A549 (cell line): ENCODE data around the gene RABGAP1.

ENCODE experiments used
- CBX8 ChIP-seq: fragments of 200-600 bp; sonication (generic); IDR thresholded peaks from 2 replicates; pipeline ENCODE4 v1.6.1; 2016
- EP300 ChIP-seq, 2 experiments: fragments of >200 bp; sonication (Bioruptor Twin); formaldehyde crosslinking; IDR thresholded peaks; 2 replicates in 1 of 2; 3 replicates in 1 of 2; pipeline ENCODE4 v1.6.1; 2016 to 2017
- FOSB ChIP-seq: fragments of 250-450 bp; sonication (Bioruptor Pico); IDR thresholded peaks from 2 replicates; pipeline ENCODE4 v1.5.0; 2020; ENCODE audit warnings: mild to moderate bottlenecking, moderate library complexity
- MAFK ChIP-seq: fragments of 450-650 bp; IDR thresholded peaks from 2 replicates; pipeline ENCODE4 v1.6.1; 2014; ENCODE audit not compliant: partially characterized antibody
- POLR2A ChIP-seq: IDR thresholded peaks from 2 replicates; pipeline ENCODE4 v1.6.1; 2012; ENCODE audit warnings: mild to moderate bottlenecking, low read length
- RAD21 ChIP-seq, 2 experiments: fragments of >200 bp in 1 of 2; sonication (Bioruptor Twin) in 1 of 2; formaldehyde crosslinking in 1 of 2; IDR thresholded peaks in 1 of 2; conservative IDR thresholded peaks in 1 of 2; 2 replicates in 1 of 2; 3 replicates in 1 of 2; pipeline ENCODE4 v1.6.1; 2012 to 2018; ENCODE audit warnings: inconsistent platforms in 1 of 2
- RCOR1 ChIP-seq: fragments of 150-350 bp; IDR thresholded peaks from 2 replicates; pipeline ENCODE4 v1.6.1; 2014; ENCODE audit warnings: antibody characterized with exemption, low read length, low read depth
- RFX5 ChIP-seq: fragments of 450-650 bp; IDR thresholded peaks from 2 replicates; pipeline ENCODE4 v1.7.1; 2014; ENCODE audit warnings: antibody characterized with exemption, mild to moderate bottlenecking, moderate library complexity
- SMC3 ChIP-seq: fragments of >200 bp; sonication (Bioruptor Twin); formaldehyde crosslinking; IDR thresholded peaks from 3 replicates; pipeline ENCODE4 v1.6.1; 2018; ENCODE audit warnings: inconsistent platforms
- TP53 ChIP-seq: fragments of 250-450 bp; sonication (Bioruptor Pico); IDR thresholded peaks from 2 replicates; pipeline ENCODE4 v1.5.0; 2021; ENCODE audit warnings: mild to moderate bottlenecking, moderate library complexity
- ZFP36 ChIP-seq: fragments of 450-650 bp; IDR thresholded peaks from 2 replicates; pipeline ENCODE4 v1.6.1; 2014; ENCODE audit warnings: borderline replicate concordance; ENCODE audit not compliant: partially characterized antibody
- TF ChIP-seq, protein P1 (sequence below): fragments of >200 bp; sonication (Bioruptor Twin); formaldehyde crosslinking; IDR thresholded peaks from 3 replicates; pipeline ENCODE4 v1.5.1; 2016
- TF ChIP-seq, protein P2 (sequence below): fragments of 250-450 bp; sonication (Bioruptor Pico); IDR thresholded peaks from 2 replicates; pipeline ENCODE4 v1.5.0; 2020; ENCODE audit warnings: low read depth, mild to moderate bottlenecking, moderate library complexity
- TF ChIP-seq, protein P3 (sequence below): fragments of 250-450 bp; sonication (Bioruptor Pico); IDR thresholded peaks from 2 replicates; pipeline ENCODE4 v1.5.0; 2021; ENCODE audit warnings: mild to moderate bottlenecking, moderate library complexity, borderline replicate concordance

DNA sequence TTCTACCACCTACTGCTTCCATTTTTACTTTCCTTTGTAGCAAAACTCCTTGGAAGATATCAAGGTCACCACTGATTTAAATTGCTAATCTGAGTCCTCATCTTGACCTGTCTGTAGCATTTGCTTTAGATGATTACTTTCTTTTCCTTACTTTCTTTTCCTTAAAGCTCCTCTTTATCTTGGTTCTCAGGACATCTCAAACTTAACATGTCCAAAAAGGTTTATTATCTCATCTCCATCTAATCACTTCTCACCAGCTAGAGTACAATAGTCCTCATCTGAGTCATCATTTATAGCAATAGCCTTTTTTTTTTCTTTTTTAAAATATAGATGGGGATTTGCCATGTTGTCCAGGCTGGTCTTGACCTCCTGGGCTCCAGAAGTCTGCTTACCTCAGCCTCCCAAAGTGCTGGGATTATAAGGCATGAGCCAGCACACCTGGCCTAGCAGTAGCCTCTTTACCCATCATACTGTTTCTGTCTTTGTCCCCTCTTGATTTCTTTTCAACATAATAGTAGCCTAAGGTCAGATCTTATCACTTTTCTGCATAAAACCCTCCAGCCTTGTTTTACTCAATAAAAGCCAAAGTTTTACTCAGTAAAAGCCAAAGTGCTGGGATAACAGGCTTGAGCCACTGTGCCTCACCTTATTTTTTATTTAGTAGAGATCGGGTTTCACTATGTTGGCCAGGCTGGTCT lies 59.7 kb downstream of the RABGAP1 start:
- TF ChIP-seq, protein P1, sequence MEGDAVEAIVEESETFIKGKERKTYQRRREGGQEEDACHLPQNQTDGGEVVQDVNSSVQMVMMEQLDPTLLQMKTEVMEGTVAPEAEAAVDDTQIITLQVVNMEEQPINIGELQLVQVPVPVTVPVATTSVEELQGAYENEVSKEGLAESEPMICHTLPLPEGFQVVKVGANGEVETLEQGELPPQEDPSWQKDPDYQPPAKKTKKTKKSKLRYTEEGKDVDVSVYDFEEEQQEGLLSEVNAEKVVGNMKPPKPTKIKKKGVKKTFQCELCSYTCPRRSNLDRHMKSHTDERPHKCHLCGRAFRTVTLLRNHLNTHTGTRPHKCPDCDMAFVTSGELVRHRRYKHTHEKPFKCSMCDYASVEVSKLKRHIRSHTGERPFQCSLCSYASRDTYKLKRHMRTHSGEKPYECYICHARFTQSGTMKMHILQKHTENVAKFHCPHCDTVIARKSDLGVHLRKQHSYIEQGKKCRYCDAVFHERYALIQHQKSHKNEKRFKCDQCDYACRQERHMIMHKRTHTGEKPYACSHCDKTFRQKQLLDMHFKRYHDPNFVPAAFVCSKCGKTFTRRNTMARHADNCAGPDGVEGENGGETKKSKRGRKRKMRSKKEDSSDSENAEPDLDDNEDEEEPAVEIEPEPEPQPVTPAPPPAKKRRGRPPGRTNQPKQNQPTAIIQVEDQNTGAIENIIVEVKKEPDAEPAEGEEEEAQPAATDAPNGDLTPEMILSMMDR: no peak
- TF ChIP-seq CBX8: no peak
- TF ChIP-seq RCOR1: no peak
- TF ChIP-seq RFX5: no peak
- no peak for TF ChIP-seq MAFK
- TF ChIP-seq TP53 (CRISPR knock-in tag): no peak
- no peak for TF ChIP-seq SMC3
- no peak for TF ChIP-seq EP300 (IDR thresholded peaks at IDR 0.05)
- TF ChIP-seq RAD21 (conservative IDR thresholded peaks at IDR 0.05 in 1 of 2, IDR thresholded peaks at IDR 0.05 in 1 of 2): no peak
- TF ChIP-seq, protein P2, sequence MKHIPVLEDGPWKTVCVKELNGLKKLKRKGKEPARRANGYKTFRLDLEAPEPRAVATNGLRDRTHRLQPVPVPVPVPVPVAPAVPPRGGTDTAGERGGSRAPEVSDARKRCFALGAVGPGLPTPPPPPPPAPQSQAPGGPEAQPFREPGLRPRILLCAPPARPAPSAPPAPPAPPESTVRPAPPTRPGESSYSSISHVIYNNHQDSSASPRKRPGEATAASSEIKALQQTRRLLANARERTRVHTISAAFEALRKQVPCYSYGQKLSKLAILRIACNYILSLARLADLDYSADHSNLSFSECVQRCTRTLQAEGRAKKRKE (CRISPR knock-in tag): no peak
- TF ChIP-seq ZFP36: no peak
- TF ChIP-seq, protein P3, sequence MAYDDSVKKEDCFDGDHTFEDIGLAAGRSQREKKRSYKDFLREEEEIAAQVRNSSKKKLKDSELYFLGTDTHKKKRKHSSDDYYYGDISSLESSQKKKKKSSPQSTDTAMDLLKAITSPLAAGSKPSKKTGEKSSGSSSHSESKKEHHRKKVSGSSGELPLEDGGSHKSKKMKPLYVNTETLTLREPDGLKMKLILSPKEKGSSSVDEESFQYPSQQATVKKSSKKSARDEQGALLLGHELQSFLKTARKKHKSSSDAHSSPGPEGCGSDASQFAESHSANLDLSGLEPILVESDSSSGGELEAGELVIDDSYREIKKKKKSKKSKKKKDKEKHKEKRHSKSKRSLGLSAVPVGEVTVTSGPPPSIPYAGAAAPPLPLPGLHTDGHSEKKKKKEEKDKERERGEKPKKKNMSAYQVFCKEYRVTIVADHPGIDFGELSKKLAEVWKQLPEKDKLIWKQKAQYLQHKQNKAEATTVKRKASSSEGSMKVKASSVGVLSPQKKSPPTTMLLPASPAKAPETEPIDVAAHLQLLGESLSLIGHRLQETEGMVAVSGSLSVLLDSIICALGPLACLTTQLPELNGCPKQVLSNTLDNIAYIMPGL: no peak
- no peak for TF ChIP-seq FOSB
- TF ChIP-seq POLR2A: no peak
